HG03558 (cell line): ENCODE data around the gene SPATA6.
"Not testable (repeated sequence)": the region's sequence is repeated elsewhere in the genome, so short reads cannot be mapped to it uniquely, and the experiment has no call there.

Experiments used
- ATAC-seq: cut with Tn5 transposase; IDR thresholded peaks from one replicate; pipeline ENCODE4 v1.9.1; 2021; ENCODE audit warnings: moderate number of reproducible peaks; ENCODE audit not compliant: unreplicated experiment; ENCODE audit errors: extremely low read depth

Gene SPATA6

DNA sequence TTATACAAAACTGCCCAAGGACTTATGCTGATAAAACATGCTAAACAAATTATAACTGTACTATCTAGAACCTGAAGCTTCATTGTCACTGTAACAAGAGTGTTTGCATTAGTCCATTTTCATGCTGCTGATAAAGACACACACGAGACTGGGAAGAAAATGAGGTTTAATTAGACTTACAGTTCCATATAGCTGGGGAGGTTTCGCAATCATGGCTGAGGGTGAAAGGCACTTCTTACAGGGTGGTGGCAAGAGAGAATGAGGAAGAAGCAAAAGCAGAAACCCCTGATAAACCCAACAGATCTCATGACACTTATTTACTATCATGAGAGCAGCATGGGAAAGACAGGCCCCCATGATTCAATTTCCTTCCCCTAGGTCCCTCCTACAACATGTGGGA is 100.4 kb downstream of the SPATA6 start:
- no peak for ATAC-seq

GRCh38 chr1:48362901-48363300 is 109.1 kb downstream of the SPATA6 start:
- no peak for ATAC-seq

- no peak for ATAC-seq
These were observed 115.1 kb downstream of the SPATA6 start for GRCh38 chr1:48356901-48357300.

DNA sequence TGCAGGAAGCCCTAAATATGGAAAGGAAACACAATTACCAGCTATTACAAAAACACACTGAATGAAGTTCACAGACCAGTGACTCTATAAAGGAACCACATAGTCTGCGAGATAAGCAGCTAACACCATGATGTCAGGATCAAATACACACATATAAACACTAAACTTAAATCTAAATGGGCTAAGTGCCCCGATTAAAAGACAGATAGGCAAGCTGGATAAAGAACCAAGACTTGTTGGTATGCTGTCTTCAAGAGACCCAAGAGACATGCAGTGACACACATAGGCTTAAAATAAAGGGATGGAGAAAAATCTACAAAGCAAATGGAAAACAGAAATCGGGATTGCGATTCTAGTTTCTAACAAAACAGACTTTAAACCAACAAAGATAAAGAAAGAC is 127.6 kb downstream of the SPATA6 start:
- ATAC-seq: no peak

GRCh38 chr1:48341221-48341620 is 130.8 kb downstream of the SPATA6 start:
- no peak for ATAC-seq

- ATAC-seq: no peak
These were observed 133.7 kb downstream of the SPATA6 start for GRCh38 chr1:48338257-48338656.

DNA sequence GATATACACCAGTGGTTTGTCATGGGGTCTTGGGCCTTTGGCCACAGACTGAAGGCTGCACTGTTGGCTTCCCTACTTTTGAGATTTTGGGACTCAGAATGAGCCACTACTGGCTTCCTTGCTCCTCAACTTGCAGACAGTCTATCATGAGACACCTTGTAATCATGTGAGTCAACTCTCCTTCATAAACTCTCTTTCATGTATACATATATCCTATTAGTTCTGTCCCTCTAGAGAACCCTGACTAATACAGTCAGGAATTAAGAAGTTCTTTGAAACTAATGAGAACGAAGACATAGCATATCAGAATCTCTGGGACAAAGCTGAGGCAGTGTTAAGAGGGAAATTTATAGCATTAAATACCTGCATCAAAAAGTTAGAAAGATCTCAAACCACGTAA is 138.7 kb downstream of the SPATA6 start:
- ATAC-seq: no peak

DNA sequence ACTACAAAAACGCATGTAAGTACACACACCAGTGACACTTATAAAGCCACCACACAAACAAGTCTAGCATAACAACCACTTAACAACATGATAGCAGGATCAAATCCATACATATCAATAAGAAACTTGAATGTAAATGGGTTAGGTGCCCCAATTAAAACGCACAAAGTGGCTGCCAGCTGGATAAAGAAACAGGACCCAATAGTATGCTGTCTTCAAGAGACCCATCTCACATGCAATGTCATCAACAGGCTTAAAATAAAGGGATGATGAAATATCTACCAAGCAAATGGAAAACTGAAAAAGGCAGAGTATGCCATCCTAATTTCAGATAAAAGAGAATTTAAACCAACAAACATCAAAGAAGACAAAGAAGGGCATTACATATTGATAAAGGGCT is 139.9 kb downstream of the SPATA6 start:
- no peak for ATAC-seq

GRCh38 chr1:48329905-48330304 is 142.1 kb downstream of the SPATA6 start:
- ATAC-seq: no peak

- no peak for ATAC-seq
These were observed 142.5 kb downstream of the SPATA6 start for GRCh38 chr1:48329486-48329885.

DNA sequence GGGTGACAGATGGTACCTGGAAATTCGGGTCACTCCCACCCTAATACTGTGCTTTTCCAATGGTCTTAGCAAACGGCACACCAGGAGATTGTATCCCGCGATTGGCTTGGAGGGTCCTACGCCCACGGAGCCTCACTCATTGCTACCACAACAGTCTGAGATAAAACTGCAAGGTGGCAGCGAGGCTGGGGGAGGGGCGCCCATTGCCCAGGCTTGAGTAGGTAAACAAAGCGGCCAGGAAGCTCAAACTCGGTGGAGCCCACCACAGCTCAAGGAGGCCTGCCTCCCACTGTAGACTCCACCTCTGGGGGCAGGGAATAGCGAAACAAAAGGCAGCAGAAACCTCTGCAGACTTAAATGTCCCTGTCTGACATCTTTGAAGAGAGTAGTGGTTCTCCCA is 160.2 kb downstream of the SPATA6 start:
- ATAC-seq: not testable (repeated sequence)

GRCh38 chr1:48309564-48310082 is 162.4 kb downstream of the SPATA6 start:
- ATAC-seq: no peak

- no peak for ATAC-seq
These were observed 169.4 kb downstream of the SPATA6 start for GRCh38 chr1:48302652-48303051.

DNA sequence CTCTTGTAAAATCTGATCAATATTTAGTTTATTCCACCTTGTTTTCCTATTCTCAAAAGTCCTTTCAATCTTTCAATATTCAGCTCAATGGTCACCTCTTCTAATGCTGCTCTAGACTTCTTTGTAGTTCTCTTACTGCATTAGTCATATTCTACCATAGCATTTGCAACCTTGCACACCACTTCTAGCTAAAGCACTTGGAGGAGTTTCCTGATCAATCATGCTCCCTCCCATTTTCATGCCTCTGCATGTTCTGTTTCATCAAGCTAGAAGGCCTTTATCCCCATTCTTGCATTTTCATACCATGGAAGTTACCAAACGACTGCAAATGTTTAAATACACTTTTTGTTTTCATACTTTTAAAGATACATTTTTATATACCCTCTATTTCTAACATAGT is 177.3 kb downstream of the SPATA6 start:
- ATAC-seq: no peak

DNA sequence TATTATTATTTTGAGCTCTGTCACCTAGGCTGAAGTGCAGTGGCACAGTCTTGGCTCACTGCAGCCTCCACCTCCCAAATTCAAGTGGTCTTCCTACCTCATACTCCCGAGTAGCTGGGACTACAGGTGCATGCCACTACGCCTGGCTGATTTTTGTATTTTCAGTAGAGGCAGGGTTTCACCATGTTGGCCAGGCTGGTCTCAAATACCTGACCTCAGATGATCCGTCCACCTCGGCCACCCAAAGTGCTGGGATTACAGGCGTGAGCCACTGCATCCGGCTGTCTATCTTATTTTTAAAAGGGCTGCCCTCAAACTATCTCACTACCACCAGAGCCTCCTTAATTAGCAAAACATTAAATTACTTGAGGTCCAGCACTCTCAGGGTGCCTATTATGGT is 177.9 kb downstream of the SPATA6 start:
- ATAC-seq: not testable (repeated sequence)

- no peak for ATAC-seq
These were observed 179.3 kb downstream of the SPATA6 start for GRCh38 chr1:48292706-48293105.

DNA sequence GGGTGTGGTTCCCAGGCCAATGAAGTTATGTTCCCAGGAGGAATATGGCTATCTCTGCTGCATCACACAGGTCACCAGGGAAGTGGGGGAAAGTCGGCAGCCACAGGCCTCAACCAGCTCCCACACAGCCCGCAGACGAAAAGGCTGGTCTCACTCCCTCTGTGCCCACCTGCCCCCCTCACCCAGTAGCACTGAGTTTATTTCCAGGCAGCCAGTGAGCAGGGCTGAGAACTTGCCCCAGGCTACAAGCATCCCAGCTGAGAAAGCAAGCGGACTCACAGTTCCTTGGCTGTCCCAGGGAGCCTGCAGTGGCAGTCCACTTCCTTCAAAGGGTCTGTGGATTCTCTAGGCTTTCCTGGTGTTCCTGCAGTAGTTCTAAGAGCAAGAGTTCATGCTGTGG is 180.6 kb downstream of the SPATA6 start:
- ATAC-seq: no peak

DNA sequence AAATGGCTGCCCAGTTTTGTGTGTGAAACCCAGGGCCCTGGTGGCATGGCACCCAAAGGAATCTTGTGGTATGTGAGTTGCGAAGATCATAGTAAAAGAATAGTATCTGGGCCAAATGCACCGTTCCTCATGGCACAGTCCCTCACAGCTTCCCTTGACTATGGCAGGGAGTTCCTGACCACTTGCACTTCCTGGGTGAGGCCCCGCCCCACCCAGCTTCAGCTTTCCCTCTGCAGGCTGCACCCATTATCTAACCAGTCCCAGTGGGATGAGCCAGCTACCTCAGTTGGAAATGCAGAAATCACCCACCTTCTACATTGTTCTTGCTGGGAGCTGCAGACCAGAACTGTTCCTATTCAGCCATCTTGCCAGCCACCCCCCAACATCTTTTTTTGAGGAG is 186.5 kb downstream of the SPATA6 start:
- ATAC-seq: no peak

- ATAC-seq: not testable (repeated sequence)
These were observed 187.1 kb downstream of the SPATA6 start for GRCh38 chr1:48284696-48285420.

- ATAC-seq: not testable (repeated sequence)
These were observed 189.7 kb downstream of the SPATA6 start for GRCh38 chr1:48282329-48282728.

- not testable (repeated sequence) for ATAC-seq
These were observed 194.6 kb downstream of the SPATA6 start for GRCh38 chr1:48277437-48277836.

DNA sequence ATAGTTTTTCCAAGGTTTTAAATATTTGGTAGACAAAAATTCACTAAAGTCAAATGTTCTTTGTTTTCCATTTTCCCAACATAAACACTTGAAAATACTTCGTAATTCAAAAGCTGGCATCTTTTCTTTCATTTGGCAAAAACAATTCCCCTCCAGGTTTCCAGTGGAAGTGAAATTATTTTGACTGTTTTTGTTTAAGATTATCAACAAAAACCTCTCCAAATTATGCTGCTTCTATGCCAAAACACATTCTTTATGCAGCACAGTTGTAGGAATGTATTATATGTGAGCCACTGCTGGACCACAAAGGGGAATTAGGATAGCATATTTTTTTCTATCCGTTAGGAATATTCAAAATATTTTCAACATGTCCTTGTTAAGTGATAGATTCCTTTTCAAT is 205.4 kb downstream of the SPATA6 start:
- ATAC-seq: no peak
